ENCODE data around the gene PICALM. TPM values are rescaled to one million over a fixed set of nuclear protein-coding genes. Genes with fewer than 3 reads are reported as not detected.

Gene PICALM
- total and polyA plus RNA-seq, 2 of the 13 experiments (the other 11 are each of a cell fraction or from before 2014, with no cell fraction given), result 97.6 to 154 TPM

GRCh38 chr11:85923455-85923854, 145.4 kb downstream of the PICALM start (continued):
- TF ChIP-seq, protein P1, sequence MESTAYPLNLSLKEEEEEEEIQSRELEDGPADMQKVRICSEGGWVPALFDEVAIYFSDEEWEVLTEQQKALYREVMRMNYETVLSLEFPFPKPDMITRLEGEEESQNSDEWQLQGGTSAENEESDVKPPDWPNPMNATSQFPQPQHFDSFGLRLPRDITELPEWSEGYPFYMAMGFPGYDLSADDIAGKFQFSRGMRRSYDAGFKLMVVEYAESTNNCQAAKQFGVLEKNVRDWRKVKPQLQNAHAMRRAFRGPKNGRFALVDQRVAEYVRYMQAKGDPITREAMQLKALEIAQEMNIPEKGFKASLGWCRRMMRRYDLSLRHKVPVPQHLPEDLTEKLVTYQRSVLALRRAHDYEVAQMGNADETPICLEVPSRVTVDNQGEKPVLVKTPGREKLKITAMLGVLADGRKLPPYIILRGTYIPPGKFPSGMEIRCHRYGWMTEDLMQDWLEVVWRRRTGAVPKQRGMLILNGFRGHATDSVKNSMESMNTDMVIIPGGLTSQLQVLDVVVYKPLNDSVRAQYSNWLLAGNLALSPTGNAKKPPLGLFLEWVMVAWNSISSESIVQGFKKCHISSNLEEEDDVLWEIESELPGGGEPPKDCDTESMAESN (CRISPR knock-in tag; conservative IDR thresholded peaks at IDR 0.05), result no peak
- TF ChIP-seq PRPF4 (IDR thresholded peaks at IDR 0.05; ENCODE audit: low read depth, low read length, poor library complexity, severe bottlenecking) (no peak), NCOA2 (CRISPR knock-in tag; IDR thresholded peaks at IDR 0.05) (peak; percentile 94), ZNF746 (CRISPR knock-in tag; IDR thresholded peaks at IDR 0.05) (0 out of 2 replicates have a peak, but pooled peaks have one; percentile 31), ZNF205 (CRISPR knock-in tag; IDR thresholded peaks at IDR 0.05) (no peak), PHF5A (CRISPR knock-in tag; IDR thresholded peaks at IDR 0.05; ENCODE audit: low read depth, unreplicated experiment) (no peak), IRF1 (CRISPR knock-in tag; IDR thresholded peaks at IDR 0.05; ENCODE audit: low read depth) (no peak), ELF3 (CRISPR knock-in tag; IDR thresholded peaks at IDR 0.05) (peak; percentile 85), HDAC2 (CRISPR knock-in tag; IDR thresholded peaks at IDR 0.05) (peak; percentile 57; the same call in 1 of the 2 replicates), ZBTB20 (CRISPR knock-in tag; IDR thresholded peaks at IDR 0.05; ENCODE audit: borderline replicate concordance, low read depth) (peak; percentile 80; the same call in 1 of the 2 replicates), BRCA1 (CRISPR knock-in tag; IDR thresholded peaks at IDR 0.05) (no peak), ESRRA (CRISPR knock-in tag; IDR thresholded peaks at IDR 0.05; ENCODE audit: low read depth) (no peak), SIX4 (CRISPR knock-in tag; IDR thresholded peaks at IDR 0.05) (no peak), ZNF446 (CRISPR knock-in tag; IDR thresholded peaks at IDR 0.05) (no peak), ZBTB3 (CRISPR knock-in tag; IDR thresholded peaks at IDR 0.05; ENCODE audit: borderline replicate concordance, low read depth) (no peak), XRCC5 (optimal IDR thresholded peaks at IDR 0.05; ENCODE audit: low read length) (no peak)
- TF ChIP-seq, protein P2, sequence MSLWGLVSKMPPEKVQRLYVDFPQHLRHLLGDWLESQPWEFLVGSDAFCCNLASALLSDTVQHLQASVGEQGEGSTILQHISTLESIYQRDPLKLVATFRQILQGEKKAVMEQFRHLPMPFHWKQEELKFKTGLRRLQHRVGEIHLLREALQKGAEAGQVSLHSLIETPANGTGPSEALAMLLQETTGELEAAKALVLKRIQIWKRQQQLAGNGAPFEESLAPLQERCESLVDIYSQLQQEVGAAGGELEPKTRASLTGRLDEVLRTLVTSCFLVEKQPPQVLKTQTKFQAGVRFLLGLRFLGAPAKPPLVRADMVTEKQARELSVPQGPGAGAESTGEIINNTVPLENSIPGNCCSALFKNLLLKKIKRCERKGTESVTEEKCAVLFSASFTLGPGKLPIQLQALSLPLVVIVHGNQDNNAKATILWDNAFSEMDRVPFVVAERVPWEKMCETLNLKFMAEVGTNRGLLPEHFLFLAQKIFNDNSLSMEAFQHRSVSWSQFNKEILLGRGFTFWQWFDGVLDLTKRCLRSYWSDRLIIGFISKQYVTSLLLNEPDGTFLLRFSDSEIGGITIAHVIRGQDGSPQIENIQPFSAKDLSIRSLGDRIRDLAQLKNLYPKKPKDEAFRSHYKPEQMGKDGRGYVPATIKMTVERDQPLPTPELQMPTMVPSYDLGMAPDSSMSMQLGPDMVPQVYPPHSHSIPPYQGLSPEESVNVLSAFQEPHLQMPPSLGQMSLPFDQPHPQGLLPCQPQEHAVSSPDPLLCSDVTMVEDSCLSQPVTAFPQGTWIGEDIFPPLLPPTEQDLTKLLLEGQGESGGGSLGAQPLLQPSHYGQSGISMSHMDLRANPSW (CRISPR knock-in tag; IDR thresholded peaks at IDR 0.05; ENCODE audit: borderline replicate concordance), result 0 out of 2 replicates have a peak, but pooled peaks have one; percentile 51
- TF ChIP-seq, protein P3, sequence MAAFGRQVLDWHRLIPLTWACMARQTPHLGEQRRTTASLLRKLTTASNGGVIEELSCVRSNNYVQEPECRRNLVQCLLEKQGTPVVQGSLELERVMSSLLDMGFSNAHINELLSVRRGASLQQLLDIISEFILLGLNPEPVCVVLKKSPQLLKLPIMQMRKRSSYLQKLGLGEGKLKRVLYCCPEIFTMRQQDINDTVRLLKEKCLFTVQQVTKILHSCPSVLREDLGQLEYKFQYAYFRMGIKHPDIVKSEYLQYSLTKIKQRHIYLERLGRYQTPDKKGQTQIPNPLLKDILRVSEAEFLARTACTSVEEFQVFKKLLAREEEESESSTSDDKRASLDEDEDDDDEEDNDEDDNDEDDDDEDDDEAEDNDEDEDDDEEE (CRISPR knock-in tag; IDR thresholded peaks at IDR 0.05), result no peak
- TF ChIP-seq, protein P4, sequence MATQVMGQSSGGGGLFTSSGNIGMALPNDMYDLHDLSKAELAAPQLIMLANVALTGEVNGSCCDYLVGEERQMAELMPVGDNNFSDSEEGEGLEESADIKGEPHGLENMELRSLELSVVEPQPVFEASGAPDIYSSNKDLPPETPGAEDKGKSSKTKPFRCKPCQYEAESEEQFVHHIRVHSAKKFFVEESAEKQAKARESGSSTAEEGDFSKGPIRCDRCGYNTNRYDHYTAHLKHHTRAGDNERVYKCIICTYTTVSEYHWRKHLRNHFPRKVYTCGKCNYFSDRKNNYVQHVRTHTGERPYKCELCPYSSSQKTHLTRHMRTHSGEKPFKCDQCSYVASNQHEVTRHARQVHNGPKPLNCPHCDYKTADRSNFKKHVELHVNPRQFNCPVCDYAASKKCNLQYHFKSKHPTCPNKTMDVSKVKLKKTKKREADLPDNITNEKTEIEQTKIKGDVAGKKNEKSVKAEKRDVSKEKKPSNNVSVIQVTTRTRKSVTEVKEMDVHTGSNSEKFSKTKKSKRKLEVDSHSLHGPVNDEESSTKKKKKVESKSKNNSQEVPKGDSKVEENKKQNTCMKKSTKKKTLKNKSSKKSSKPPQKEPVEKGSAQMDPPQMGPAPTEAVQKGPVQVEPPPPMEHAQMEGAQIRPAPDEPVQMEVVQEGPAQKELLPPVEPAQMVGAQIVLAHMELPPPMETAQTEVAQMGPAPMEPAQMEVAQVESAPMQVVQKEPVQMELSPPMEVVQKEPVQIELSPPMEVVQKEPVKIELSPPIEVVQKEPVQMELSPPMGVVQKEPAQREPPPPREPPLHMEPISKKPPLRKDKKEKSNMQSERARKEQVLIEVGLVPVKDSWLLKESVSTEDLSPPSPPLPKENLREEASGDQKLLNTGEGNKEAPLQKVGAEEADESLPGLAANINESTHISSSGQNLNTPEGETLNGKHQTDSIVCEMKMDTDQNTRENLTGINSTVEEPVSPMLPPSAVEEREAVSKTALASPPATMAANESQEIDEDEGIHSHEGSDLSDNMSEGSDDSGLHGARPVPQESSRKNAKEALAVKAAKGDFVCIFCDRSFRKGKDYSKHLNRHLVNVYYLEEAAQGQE (IDR thresholded peaks at IDR 0.05; ENCODE audit: borderline replicate concordance in 1 of 2, low read depth in 1 of 2, low read length in 2 of 2), result peak in 1 of 2 experiments; percentile 26; a peak in 1 of 4 replicates
